Daoy (cell line): Measurements from ENCODE around the gene SF3A2. TPM values are rescaled to one million over a fixed set of nuclear protein-coding genes. Genes with fewer than 3 reads are reported as not detected.

ENCODE experiments used
- DNase-seq: peaks from one replicate; pipeline ENCODE4 v3.0.0-alpha.2; 2015; ENCODE audit warnings: low read depth
- total RNA-seq: library from RNA; depleted of rRNA; stranded (reverse); fragments of >200 nt; shearing (Covaris generic); gene quantifications from 2 replicates; pipeline ENCODE4 v1.2.3, GENCODE V29; 2014

The SF3A2 gene
- total RNA-seq, 1 experiment from 2014 or later, result 47.7 TPM

DNA sequence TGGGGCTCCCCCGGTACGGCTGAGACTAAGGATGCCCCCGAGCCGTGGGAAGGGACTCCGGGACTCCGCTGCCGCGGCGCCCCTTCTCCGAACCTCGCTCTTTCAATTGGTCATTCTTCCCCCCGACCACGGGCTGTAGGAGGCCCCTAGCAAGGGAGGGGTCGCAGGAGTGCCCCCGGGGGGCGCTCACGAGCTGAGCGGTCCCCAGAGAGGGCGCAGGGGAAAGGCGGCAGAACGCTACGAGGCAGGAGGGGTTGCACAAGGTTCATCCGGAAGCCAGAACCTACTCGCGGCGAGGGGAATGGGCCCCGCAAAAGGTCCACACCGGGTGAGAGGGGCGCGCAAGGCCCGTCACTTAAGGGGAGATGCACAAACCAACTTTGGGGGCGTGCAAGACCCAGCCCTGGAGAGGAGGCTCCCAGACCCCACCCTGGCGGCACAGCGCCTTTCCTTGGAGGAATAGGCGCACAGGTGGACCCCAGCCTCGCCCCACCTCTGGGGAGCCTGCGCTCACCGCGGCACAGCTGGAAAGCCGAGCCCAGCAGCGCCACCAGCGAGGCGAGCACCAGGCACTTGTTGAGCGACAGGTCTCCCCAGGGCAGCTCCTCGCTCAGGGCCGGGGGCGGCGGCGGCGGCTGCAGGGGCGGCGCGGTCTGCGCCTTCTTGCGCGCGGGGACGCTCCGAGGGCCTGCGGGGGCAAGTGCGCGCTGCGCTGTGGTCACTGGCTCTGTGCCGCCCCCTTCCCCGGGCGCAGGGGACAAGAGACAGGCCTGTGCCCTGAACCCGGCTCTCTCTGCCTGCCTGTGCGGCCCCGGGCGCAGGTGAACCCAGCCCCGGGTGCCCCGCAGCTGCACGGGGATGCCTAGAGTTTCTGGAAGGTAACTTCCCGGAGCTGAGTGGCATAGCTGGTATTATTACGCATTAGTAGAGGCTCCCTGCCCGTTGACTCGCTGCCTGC is 16.8 kb downstream of the SF3A2 start:
- peak; percentile 29 for DNase-seq

DNA sequence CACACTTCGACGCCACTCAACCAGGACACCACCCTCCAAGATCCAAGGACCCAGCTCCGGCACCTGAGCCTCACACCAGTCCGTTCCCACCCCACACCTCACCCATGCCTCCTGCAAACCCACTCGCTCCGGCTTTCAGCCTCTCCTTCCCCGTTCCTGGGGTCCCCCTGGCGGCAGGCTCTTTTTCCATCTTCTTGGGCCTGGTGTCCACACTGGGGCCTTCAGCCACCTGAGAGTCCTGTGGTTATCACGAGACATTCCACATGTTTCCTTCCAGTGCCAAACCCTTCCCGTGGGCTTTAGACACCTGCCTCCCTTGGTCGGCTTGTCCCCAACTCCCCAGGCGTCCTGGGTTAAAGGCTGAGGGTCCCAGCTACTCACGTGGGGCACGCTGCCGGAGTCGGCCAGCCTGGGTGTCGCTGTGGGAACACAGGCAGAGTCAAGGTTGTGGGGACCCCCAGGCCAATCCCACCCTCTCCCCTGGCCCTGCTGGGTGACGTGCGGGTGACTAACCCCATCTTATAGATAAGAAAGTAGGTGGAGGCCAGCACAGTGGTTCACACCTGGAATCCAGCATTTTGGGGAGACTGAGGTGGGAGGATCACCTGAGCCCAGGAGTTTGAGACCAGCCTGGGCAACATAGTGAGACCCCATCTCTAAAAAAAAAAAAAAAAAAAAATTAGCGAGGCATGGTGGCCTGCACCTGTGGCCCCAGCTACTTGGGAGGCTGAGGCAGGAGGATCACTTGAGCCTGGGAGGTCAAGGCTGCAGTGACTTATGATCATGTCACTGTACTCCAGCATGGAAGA is 17.6 kb downstream of the SF3A2 start:
- peak; percentile 31 for DNase-seq

- peak; percentile 6 for DNase-seq
These were observed 18.7 kb downstream of the SF3A2 start for GRCh38 chr19:2255112-2255845.

- DNase-seq, result peak; percentile 7
These were observed 19.5 kb downstream of the SF3A2 start, which contains the start of gene JSRP1 for GRCh38 chr19:2255982-2256685. TSS of gene JSRP1 (minus strand) at chr19:2256417. CDS start at chr19:2255314, 1,103 bp downstream.

DNA sequence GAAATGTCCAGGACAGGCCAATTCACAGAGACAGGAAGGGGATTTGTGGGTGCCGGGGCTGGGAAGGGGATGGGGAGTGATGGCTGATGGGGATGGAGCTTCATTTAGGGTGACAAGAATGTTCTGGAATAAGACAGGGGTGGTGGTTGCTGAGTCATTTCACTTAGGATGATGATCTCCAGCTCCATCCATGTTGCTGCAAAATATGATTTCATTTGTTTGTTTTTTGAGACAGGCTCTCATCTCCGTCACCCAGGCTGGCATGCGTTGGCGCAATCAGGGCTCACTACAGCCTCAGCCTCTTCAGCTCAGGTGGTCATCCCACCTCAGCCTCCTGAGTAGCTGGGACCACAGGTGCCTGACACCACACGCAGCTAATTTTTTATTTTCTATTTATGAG is 22.7 kb downstream of the SF3A2 start:
- DNase-seq, result no peak

DNA sequence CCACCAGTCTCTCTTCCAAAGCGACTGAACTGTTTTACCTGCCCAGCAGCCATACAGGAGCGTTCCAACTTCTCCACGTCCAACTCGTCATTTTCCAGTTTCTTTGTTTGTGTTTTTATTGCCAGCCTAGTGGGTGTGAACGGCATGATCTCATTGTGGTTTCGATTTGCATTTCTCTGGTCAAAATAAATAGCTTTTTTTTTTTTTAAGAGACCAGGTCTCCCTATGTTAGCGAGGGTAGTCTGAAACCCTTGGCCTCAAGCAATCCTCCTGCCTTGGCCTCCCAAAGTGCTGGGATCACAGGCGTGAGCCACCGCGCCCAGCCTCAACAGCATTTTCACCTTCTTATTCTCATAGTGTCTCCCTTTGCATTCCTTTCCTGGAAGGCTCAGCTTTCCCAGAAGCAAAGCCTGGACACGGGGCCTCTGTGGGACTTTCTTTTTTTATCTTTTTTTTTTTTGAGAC is 23.7 kb downstream of the SF3A2 start:
- no peak for DNase-seq

GRCh38 chr19:2261438-2262172 is 25.0 kb downstream of the SF3A2 start:
- DNase-seq, result no peak

- peak; percentile 90 for DNase-seq
These were observed 29.8 kb downstream of the SF3A2 start for GRCh38 chr19:2266183-2266993.

DNA sequence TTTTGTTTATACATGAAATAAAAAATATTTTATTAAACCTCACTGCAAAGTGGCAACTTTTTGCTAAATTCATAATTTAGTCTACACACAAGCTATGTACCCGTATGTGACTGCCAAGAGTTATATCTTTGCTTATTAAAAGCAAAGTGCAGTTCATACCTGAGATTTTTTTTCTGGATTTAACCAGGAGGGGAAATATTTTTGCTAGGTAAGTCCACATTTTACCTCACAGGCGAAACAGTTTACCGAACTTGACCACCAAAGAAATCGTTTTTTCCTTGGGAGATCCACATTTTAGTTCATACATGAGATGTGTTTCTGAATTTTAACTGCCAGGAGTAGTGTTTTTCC is 31.8 kb downstream of the SF3A2 start:
- DNase-seq, result no peak

GRCh38 chr19:2268861-2269243 is 32.2 kb downstream of the SF3A2 start:
- DNase-seq, result no peak

- peak; percentile 97 for DNase-seq
These were observed 32.9 kb downstream of the SF3A2 start for GRCh38 chr19:2269244-2270156.

GRCh38 chr19:2270157-2270422 is 33.5 kb downstream of the SF3A2 start:
- no peak for DNase-seq

- peak; percentile 85 for DNase-seq
These were observed 34.0 kb downstream of the SF3A2 start for GRCh38 chr19:2270423-2271233.

GRCh38 chr19:2271234-2272103 is 34.8 kb downstream of the SF3A2 start:
- peak; percentile 64 for DNase-seq

- peak; percentile 79 for DNase-seq
These were observed 36.9 kb downstream of the SF3A2 start for GRCh38 chr19:2273356-2274184.

- no peak for DNase-seq
These were observed 37.6 kb downstream of the SF3A2 start for GRCh38 chr19:2274185-2274711.
